ENCODE data around the gene SMYD4. TPM values are rescaled to one million over a fixed set of nuclear protein-coding genes. Genes with fewer than 3 reads are reported as not detected.

Gene SMYD4
- total RNA-seq, 6 experiments from 2014 or later, result 6.3 to 10.3 (median 8.7) TPM

GRCh38 chr17:1797323-1797722, 32.4 kb downstream of the SMYD4 start:
- Mint-ChIP-seq H3K4me1 (ENCODE audit: low read depth) (no peaks in the 10 kb centered on the region), H3K36me3 (ENCODE audit: low read depth) (0 out of 2 replicates have a peak, but pooled peaks cover 4% of the 10 kb centered on the region), H3K9me3 (no peaks in the 10 kb centered on the region), H3K27ac (no peak overlapping the region), H3K4me3 (no peak overlapping the region), H3K27me3 (ENCODE audit: insufficient read depth) (no peaks in the 10 kb centered on the region)
- no peak for DNase-seq
- TF ChIP-seq CTCF (IDR thresholded peaks at IDR 0.05), result no peak

GRCh38 chr17:1796800-1797199, 32.9 kb downstream of the SMYD4 start:
- Mint-ChIP-seq H3K27me3 (ENCODE audit: insufficient read depth) (no peaks in the 10 kb centered on the region), H3K4me1 (ENCODE audit: low read depth) (no peaks in the 10 kb centered on the region), H3K4me3 (no peak overlapping the region), H3K27ac (no peak overlapping the region), H3K9me3 (no peaks in the 10 kb centered on the region), H3K36me3 (ENCODE audit: low read depth) (0 out of 2 replicates have a peak, but pooled peaks cover 4% of the 10 kb centered on the region)
- no peak for TF ChIP-seq CTCF (IDR thresholded peaks at IDR 0.05)
- DNase-seq, result no peak

GRCh38 chr17:1793447-1793806, 36.3 kb downstream of the SMYD4 start:
- no peak for DNase-seq
- Mint-ChIP-seq H3K4me3 (no peak overlapping the region), H3K27ac (peak overlapping the region; percentile 5; the same call in 1 of the 2 replicates), H3K9me3 (no peaks in the 10 kb centered on the region), H3K4me1 (ENCODE audit: low read depth) (0 out of 2 replicates have a peak, but pooled peaks cover 4% of the 10 kb centered on the region), H3K27me3 (ENCODE audit: insufficient read depth) (no peaks in the 10 kb centered on the region), H3K36me3 (ENCODE audit: low read depth) (0 out of 2 replicates have a peak, but pooled peaks cover 4% of the 10 kb centered on the region)
- TF ChIP-seq CTCF (IDR thresholded peaks at IDR 0.05), result no peak

- no peak for DNase-seq
- no peaks in the 10 kb centered on the region for H3K27me3 Mint-ChIP-seq (ENCODE audit: insufficient read depth)
- TF ChIP-seq CTCF (IDR thresholded peaks at IDR 0.05), result no peak
- 0 out of 2 replicates have a peak, but pooled peaks cover 4% of the 10 kb centered on the region for H3K36me3 Mint-ChIP-seq (ENCODE audit: low read depth)
- H3K27ac Mint-ChIP-seq, result peak overlapping the region; percentile 5; the same call in 1 of the 2 replicates
- H3K9me3 Mint-ChIP-seq, result no peaks in the 10 kb centered on the region
- H3K4me1 Mint-ChIP-seq (ENCODE audit: low read depth), result peaks cover 6% of the 10 kb centered on the region
- H3K4me3 Mint-ChIP-seq, result no peak overlapping the region
Measured at GRCh38 chr17:1792495-1793446, 36.9 kb downstream of the SMYD4 start.

- H3K36me3 Mint-ChIP-seq (ENCODE audit: low read depth), result peaks cover 6% of the 10 kb centered on the region; the same call in 1 of the 2 replicates
Measured at GRCh38 chr17:1789936-1790335, 39.8 kb downstream of the SMYD4 start.

More at GRCh38 chr17:1789936-1790335, 39.8 kb downstream of the SMYD4 start:
- Mint-ChIP-seq H3K27me3 (ENCODE audit: insufficient read depth) (no peaks in the 10 kb centered on the region), H3K27ac (no peak overlapping the region), H3K4me3 (no peak overlapping the region), H3K9me3 (no peaks in the 10 kb centered on the region), H3K4me1 (ENCODE audit: low read depth) (peaks cover 22% of the 10 kb centered on the region)
- TF ChIP-seq CTCF (IDR thresholded peaks at IDR 0.05), result no peak
- DNase-seq, result no peak

All from HFFc6 (cell line).